ENCODE measurements around the gene ATF5.
A peak's percentile ranks its signal among the peaks of the same experiment; 100 is the strongest.
"Not testable (repeated sequence)": the region's sequence is repeated elsewhere in the genome, so short reads cannot be mapped to it uniquely, and the experiment has no call there.

Gene ATF5

GRCh38 chr19:49916839-49917733, 11.9 kb upstream of the ATF5 start:
- Histone ChIP-seq H3K4me3 (ENCODE audit: low read depth, low read length) (no peak overlapping the region), H3K9me3 (ENCODE audit: control insufficient read depth, insufficient read depth, low read length) (no peaks in the 10 kb centered on the region), H3K9ac (ENCODE audit: low read depth, low read length) (no peak overlapping the region), H3K27me3 (ENCODE audit: control insufficient read depth, insufficient read depth, low read length) (no peaks in the 10 kb centered on the region), H3K36me3 (ENCODE audit: control insufficient read depth, insufficient read depth, low read length) (peaks cover 43% of the 10 kb centered on the region), H3K4me1 (ENCODE audit: control insufficient read depth, insufficient read depth, low read length) (no peaks in the 10 kb centered on the region)

- H3K9ac ChIP-seq (ENCODE audit: low read depth, low read length) = no peak overlapping the region
- peaks cover 2% of the 10 kb centered on the region for H3K4me1 ChIP-seq (ENCODE audit: control insufficient read depth, insufficient read depth, low read length)
- H3K9me3 ChIP-seq (ENCODE audit: control insufficient read depth, insufficient read depth, low read length) = no peaks in the 10 kb centered on the region
- peaks cover 42% of the 10 kb centered on the region for H3K36me3 ChIP-seq (ENCODE audit: control insufficient read depth, insufficient read depth, low read length)
- no peaks in the 10 kb centered on the region for H3K27me3 ChIP-seq (ENCODE audit: control insufficient read depth, insufficient read depth, low read length)
- no peak overlapping the region for H3K4me3 ChIP-seq (ENCODE audit: low read depth, low read length)
Observed at GRCh38 chr19:49918089-49918488, 10.9 kb upstream of the ATF5 start.

GRCh38 chr19:49920624-49921363, 8.2 kb upstream of the ATF5 start:
- no peak overlapping the region for H3K9ac ChIP-seq (ENCODE audit: low read depth, low read length)
- H3K27me3 ChIP-seq (ENCODE audit: control insufficient read depth, insufficient read depth, low read length) = no peaks in the 10 kb centered on the region
- peaks cover 2% of the 10 kb centered on the region for H3K4me1 ChIP-seq (ENCODE audit: control insufficient read depth, insufficient read depth, low read length)
- H3K9me3 ChIP-seq (ENCODE audit: control insufficient read depth, insufficient read depth, low read length) = no peaks in the 10 kb centered on the region
- peaks cover 50% of the 10 kb centered on the region for H3K36me3 ChIP-seq (ENCODE audit: control insufficient read depth, insufficient read depth, low read length)
- H3K4me3 ChIP-seq (ENCODE audit: low read depth, low read length) = no peak overlapping the region

- peak overlapping the region; percentile 47 for H3K9ac ChIP-seq (ENCODE audit: low read depth, low read length)
- H3K4me3 ChIP-seq (ENCODE audit: low read depth, low read length) = no peak overlapping the region
- no peaks in the 10 kb centered on the region for H3K9me3 ChIP-seq (ENCODE audit: control insufficient read depth, insufficient read depth, low read length)
- no peaks in the 10 kb centered on the region for H3K27me3 ChIP-seq (ENCODE audit: control insufficient read depth, insufficient read depth, low read length)
- H3K36me3 ChIP-seq (ENCODE audit: control insufficient read depth, insufficient read depth, low read length) = peaks cover 47% of the 10 kb centered on the region
- H3K4me1 ChIP-seq (ENCODE audit: control insufficient read depth, insufficient read depth, low read length) = peaks cover 2% of the 10 kb centered on the region
Observed at GRCh38 chr19:49921871-49922795, 6.9 kb upstream of the ATF5 start.

- Histone ChIP-seq H3K27me3 (ENCODE audit: control insufficient read depth, insufficient read depth, low read length) (no peaks in the 10 kb centered on the region), H3K9me3 (ENCODE audit: control insufficient read depth, insufficient read depth, low read length) (no peaks in the 10 kb centered on the region), H3K36me3 (ENCODE audit: control insufficient read depth, insufficient read depth, low read length) (peaks cover 53% of the 10 kb centered on the region), H3K4me1 (ENCODE audit: control insufficient read depth, insufficient read depth, low read length) (peaks cover 6% of the 10 kb centered on the region), H3K9ac (ENCODE audit: low read depth, low read length) (no peak overlapping the region), H3K4me3 (ENCODE audit: low read depth, low read length) (no peak overlapping the region)
Observed at GRCh38 chr19:49923055-49924003, 5.7 kb upstream of the ATF5 start.

- no peaks in the 10 kb centered on the region for H3K27me3 ChIP-seq (ENCODE audit: control insufficient read depth, insufficient read depth, low read length)
- H3K4me1 ChIP-seq (ENCODE audit: control insufficient read depth, insufficient read depth, low read length) = peaks cover 6% of the 10 kb centered on the region
- no peak overlapping the region for H3K4me3 ChIP-seq (ENCODE audit: low read depth, low read length)
- H3K9me3 ChIP-seq (ENCODE audit: control insufficient read depth, insufficient read depth, low read length) = no peaks in the 10 kb centered on the region
- H3K9ac ChIP-seq (ENCODE audit: low read depth, low read length) = no peak overlapping the region
- H3K36me3 ChIP-seq (ENCODE audit: control insufficient read depth, insufficient read depth, low read length) = peaks cover 50% of the 10 kb centered on the region
Observed at GRCh38 chr19:49924004-49924880, 4.8 kb upstream of the ATF5 start.

GRCh38 chr19:49924881-49925210, 4.2 kb upstream of the ATF5 start:
- H3K9me3 ChIP-seq (ENCODE audit: control insufficient read depth, insufficient read depth, low read length); H3K4me1 ChIP-seq (ENCODE audit: control insufficient read depth, insufficient read depth, low read length); H3K9ac ChIP-seq (ENCODE audit: low read depth, low read length); H3K4me3 ChIP-seq (ENCODE audit: low read depth, low read length); H3K27me3 ChIP-seq (ENCODE audit: control insufficient read depth, insufficient read depth, low read length): not testable (repeated sequence)
- peaks cover 50% of the 10 kb centered on the region for H3K36me3 ChIP-seq (ENCODE audit: control insufficient read depth, insufficient read depth, low read length)

GRCh38 chr19:49925486-49925885, 3.5 kb upstream of the ATF5 start:
- no peaks in the 10 kb centered on the region for H3K27me3 ChIP-seq (ENCODE audit: control insufficient read depth, insufficient read depth, low read length)
- peaks cover 48% of the 10 kb centered on the region for H3K36me3 ChIP-seq (ENCODE audit: control insufficient read depth, insufficient read depth, low read length)
- H3K9ac ChIP-seq (ENCODE audit: low read depth, low read length) = no peak overlapping the region
- no peaks in the 10 kb centered on the region for H3K9me3 ChIP-seq (ENCODE audit: control insufficient read depth, insufficient read depth, low read length)
- no peak overlapping the region for H3K4me3 ChIP-seq (ENCODE audit: low read depth, low read length)
- peaks cover 6% of the 10 kb centered on the region for H3K4me1 ChIP-seq (ENCODE audit: control insufficient read depth, insufficient read depth, low read length)

- Histone ChIP-seq H3K9ac (ENCODE audit: low read depth, low read length) (no peak overlapping the region), H3K4me1 (ENCODE audit: control insufficient read depth, insufficient read depth, low read length) (peaks cover 6% of the 10 kb centered on the region), H3K36me3 (ENCODE audit: control insufficient read depth, insufficient read depth, low read length) (peaks cover 44% of the 10 kb centered on the region), H3K27me3 (ENCODE audit: control insufficient read depth, insufficient read depth, low read length) (no peaks in the 10 kb centered on the region), H3K9me3 (ENCODE audit: control insufficient read depth, insufficient read depth, low read length) (no peaks in the 10 kb centered on the region), H3K4me3 (ENCODE audit: low read depth, low read length) (no peak overlapping the region)
Observed at GRCh38 chr19:49926515-49926914, 2.5 kb upstream of the ATF5 start.

- H3K9ac ChIP-seq (ENCODE audit: low read depth, low read length) = no peak overlapping the region
- H3K27me3 ChIP-seq (ENCODE audit: control insufficient read depth, insufficient read depth, low read length) = no peaks in the 10 kb centered on the region
- H3K4me3 ChIP-seq (ENCODE audit: low read depth, low read length) = peak overlapping the region; percentile 32
- H3K4me1 ChIP-seq (ENCODE audit: control insufficient read depth, insufficient read depth, low read length) = peaks cover 4% of the 10 kb centered on the region
- peaks cover 37% of the 10 kb centered on the region for H3K36me3 ChIP-seq (ENCODE audit: control insufficient read depth, insufficient read depth, low read length)
- H3K9me3 ChIP-seq (ENCODE audit: control insufficient read depth, insufficient read depth, low read length) = no peaks in the 10 kb centered on the region
Observed at GRCh38 chr19:49927526-49928264, 1.3 kb upstream of the ATF5 start.

Measured in iPS-15b (cell line).